Neuronal stem cell (in vitro differentiated cells): ENCODE measurements around the gene TMEM108.

Experiments
- DNase-seq: peaks from one replicate; pipeline ENCODE4 v3.0.0-alpha.2; 2013; ENCODE audit warnings: low spot score
- H2AFZ ChIP-seq: one replicate; pipeline ENCODE4 v1.6.1; 2013; ENCODE audit warnings: mild to moderate bottlenecking, low read length, inconsistent platforms
- H2AK5ac ChIP-seq: 2 replicates; pipeline ENCODE4 v1.6.1; 2013; ENCODE audit warnings: low read depth, mild to moderate bottlenecking, inconsistent platforms, low read length, moderate library complexity, mixed read lengths
- H2BK120ac ChIP-seq: 2 replicates; pipeline ENCODE4 v1.6.1; 2013; ENCODE audit warnings: low read depth, mild to moderate bottlenecking, inconsistent platforms, low read length, moderate library complexity, mixed read lengths
- H2BK12ac ChIP-seq: one replicate; pipeline ENCODE4 v1.6.1; 2013; ENCODE audit warnings: low read length, inconsistent platforms
- H2BK15ac ChIP-seq: 2 replicates; pipeline ENCODE4 v1.6.1; 2013; ENCODE audit warnings: mild to moderate bottlenecking, low read length, inconsistent platforms, mixed read lengths
- H2BK5ac ChIP-seq: one replicate; pipeline ENCODE4 v1.6.1; 2013; ENCODE audit warnings: inconsistent platforms, mild to moderate bottlenecking, low read length, moderate library complexity
- H3K14ac ChIP-seq: one replicate; pipeline ENCODE4 v1.6.1; 2013; ENCODE audit warnings: low read length, inconsistent platforms
- H3K18ac ChIP-seq: 2 replicates; pipeline ENCODE4 v1.6.1; 2013; ENCODE audit warnings: low read length, inconsistent platforms
- H3K23ac ChIP-seq: 2 replicates; pipeline ENCODE4 v1.6.1; 2013; ENCODE audit warnings: low read depth, mild to moderate bottlenecking, mixed read lengths, low read length, inconsistent platforms; ENCODE audit not compliant: poor library complexity
- H3K27ac ChIP-seq: replicated peaks from 3 replicates; pipeline ENCODE4 v1.5.1; 2013; ENCODE audit warnings: low read length, inconsistent platforms
- H3K27me3 ChIP-seq, 3 experiments: 2 replicates each; pipeline ENCODE4 v1.6.1; 2013; ENCODE audit warnings: low read length in 3 of 3, mild to moderate bottlenecking in 2 of 3, inconsistent platforms in 1 of 3, low read depth in 1 of 3, mixed read lengths in 1 of 3, moderate library complexity in 1 of 3; ENCODE audit not compliant: control insufficient read depth in 3 of 3, insufficient read depth in 3 of 3
- H3K36me3 ChIP-seq, 2 donors: replicated peaks in 1 of 2; 2 replicates each; pipeline ENCODE4 v1.6.1; 2013; ENCODE audit warnings: low read length in 2 of 2; ENCODE audit not compliant: control insufficient read depth in 2 of 2, insufficient read depth in 2 of 2
- H3K4ac ChIP-seq: 2 replicates; pipeline ENCODE4 v1.6.1; 2013; ENCODE audit warnings: inconsistent platforms, mild to moderate bottlenecking, low read length, moderate library complexity
- H3K4me1 ChIP-seq, 2 donors: 1 replicate in 1 of 2; 2 replicates in 1 of 2; pipeline ENCODE4 v1.6.1; 2013; ENCODE audit warnings: low read length in 2 of 2, low read depth in 1 of 2; ENCODE audit not compliant: control insufficient read depth in 2 of 2, insufficient read depth in 1 of 2
- H3K4me2 ChIP-seq: one replicate; pipeline ENCODE4 v1.6.1; 2013; ENCODE audit warnings: mild to moderate bottlenecking, low read length, inconsistent platforms; ENCODE audit not compliant: insufficient read depth, poor library complexity, severe bottlenecking
- H3K4me3 ChIP-seq, 2 donors: 2 replicates each; pipeline ENCODE4 v1.5.1; 2013; ENCODE audit warnings: low read length in 2 of 2, mild to moderate bottlenecking in 2 of 2, inconsistent platforms in 1 of 2, moderate library complexity in 1 of 2
- H3K79me1 ChIP-seq: one replicate; pipeline ENCODE4 v1.6.1; 2013; ENCODE audit warnings: low read depth, mild to moderate bottlenecking, inconsistent platforms, low read length, moderate library complexity
- H3K9ac ChIP-seq: one replicate; pipeline ENCODE4 v1.6.1; 2013; ENCODE audit warnings: mild to moderate bottlenecking, low read depth, low read length, inconsistent platforms; ENCODE audit not compliant: poor library complexity
- H3K9me3 ChIP-seq, 2 donors: replicated peaks in 1 of 2; 2 replicates each; pipeline versions ENCODE3 to v1.6.1; 2013; ENCODE audit warnings: low read length in 2 of 2, mild to moderate bottlenecking in 2 of 2, inconsistent platforms in 1 of 2, low read depth in 1 of 2, mixed read lengths in 1 of 2, moderate library complexity in 1 of 2; ENCODE audit not compliant: control insufficient read depth in 2 of 2, insufficient read depth in 1 of 2
- H4K8ac ChIP-seq: one replicate; pipeline ENCODE4 v1.6.1; 2013; ENCODE audit warnings: low read depth, mild to moderate bottlenecking, inconsistent platforms, low read length, moderate library complexity
- H4K91ac ChIP-seq: one replicate; pipeline ENCODE4 v1.6.1; 2013; ENCODE audit warnings: low read length, low read depth, mild to moderate bottlenecking, inconsistent platforms; ENCODE audit not compliant: poor library complexity
- WGBS, 2 donors: extraction: QIAGEN DNeasy Blood & Tissue Kit; methylation state at CpG; one replicate each; pipeline ENCODE4 v1.1.7; 2013; ENCODE audit warnings: missing lambda C conversion rate in 2 of 2, mixed read lengths in 1 of 2; ENCODE audit not compliant: insufficient read length in 2 of 2, insufficient replicate concordance in 1 of 2; ENCODE audit errors: extremely low coverage in 2 of 2; 5-methylcytosine and 5-hydroxymethylcytosine counted together

The TMEM108 gene

GRCh38 chr3:133270631-133271030 is 232.4 kb downstream of the TMEM108 start:
- H4K91ac ChIP-seq = no peak overlapping the region
- no peak overlapping the region for H3K4me2 ChIP-seq
- H3K18ac ChIP-seq = no peak overlapping the region
- DNase-seq = no peak
- no peak overlapping the region for H3K27ac ChIP-seq
- no peak overlapping the region for H2BK15ac ChIP-seq
- H3K9ac ChIP-seq = no peak overlapping the region
- no peaks in the 10 kb centered on the region for H3K27me3 ChIP-seq
- H3K9me3 ChIP-seq = no peaks in the 10 kb centered on the region
- no peaks in the 10 kb centered on the region for H3K36me3 ChIP-seq
- no peak overlapping the region for H2AK5ac ChIP-seq
- H2BK5ac ChIP-seq = no peak overlapping the region
- H3K4ac ChIP-seq = no peak overlapping the region
- no peak overlapping the region for H3K23ac ChIP-seq
- H4K8ac ChIP-seq = no peak overlapping the region
- no peak overlapping the region for H2BK120ac ChIP-seq
- H2BK12ac ChIP-seq = no peak overlapping the region
- H3K14ac ChIP-seq = no peak overlapping the region
- peaks cover 0 to 4% of the 10 kb centered on the region in 2 donors for H3K4me1 ChIP-seq
- H3K79me1 ChIP-seq = no peaks in the 10 kb centered on the region
- no peak overlapping the region for H3K4me3 ChIP-seq
- WGBS, 2 donors = no CpG with 5 or more reads among the region's 1 CpG
- no peak overlapping the region for H2AFZ ChIP-seq

GRCh38 chr3:133271042-133271441 is 232.9 kb downstream of the TMEM108 start:
- Histone ChIP-seq H3K27me3 (no peaks in the 10 kb centered on the region), H3K27ac (no peak overlapping the region), H3K14ac (no peak overlapping the region), H3K4me2 (no peak overlapping the region), H3K4ac (no peak overlapping the region), H4K91ac (no peak overlapping the region), H2AFZ (no peak overlapping the region), H3K23ac (no peak overlapping the region), H2AK5ac (no peak overlapping the region), H2BK5ac (no peak overlapping the region), H2BK12ac (no peak overlapping the region), H3K4me3 (no peak overlapping the region), H3K36me3 (no peaks in the 10 kb centered on the region), H3K9ac (no peak overlapping the region), H3K79me1 (no peaks in the 10 kb centered on the region), H3K4me1 (peaks cover 0 to 4% of the 10 kb centered on the region in 2 donors), H3K9me3 (no peaks in the 10 kb centered on the region), H3K18ac (no peak overlapping the region), H2BK120ac (no peak overlapping the region), H2BK15ac (no peak overlapping the region), H4K8ac (no peak overlapping the region)
- no CpG with 5 or more reads among the region's 3 CpGs for WGBS, 2 donors
- DNase-seq = no peak

- no peak overlapping the region for H2AK5ac ChIP-seq
- no peak for DNase-seq
- H3K4me1 ChIP-seq = peaks cover 0 to 4% of the 10 kb centered on the region in 2 donors
- H3K18ac ChIP-seq = no peak overlapping the region
- WGBS, 2 donors = no CpG with 5 or more reads among the region's 4 CpGs
- no peak overlapping the region for H2BK12ac ChIP-seq
- H2BK120ac ChIP-seq = no peak overlapping the region
- H4K91ac ChIP-seq = no peak overlapping the region
- H4K8ac ChIP-seq = no peak overlapping the region
- H2BK15ac ChIP-seq = no peak overlapping the region
- no peak overlapping the region for H2AFZ ChIP-seq
- no peak overlapping the region for H3K23ac ChIP-seq
- no peak overlapping the region for H3K14ac ChIP-seq
- no peak overlapping the region for H3K27ac ChIP-seq
- no peak overlapping the region for H2BK5ac ChIP-seq
- no peak overlapping the region for H3K4me2 ChIP-seq
- H3K9me3 ChIP-seq = no peaks in the 10 kb centered on the region
- no peak overlapping the region for H3K4ac ChIP-seq
- no peak overlapping the region for H3K4me3 ChIP-seq
- H3K36me3 ChIP-seq = no peaks in the 10 kb centered on the region
- H3K27me3 ChIP-seq = no peaks in the 10 kb centered on the region
- no peaks in the 10 kb centered on the region for H3K79me1 ChIP-seq
- no peak overlapping the region for H3K9ac ChIP-seq
Measured at GRCh38 chr3:133271539-133271938, 233.3 kb downstream of the TMEM108 start.

- no peak for DNase-seq
- H2BK12ac ChIP-seq = no peak overlapping the region
Measured at GRCh38 chr3:133273346-133273745, 235.2 kb downstream of the TMEM108 start.

More at GRCh38 chr3:133273346-133273745, 235.2 kb downstream of the TMEM108 start:
- Histone ChIP-seq H2AK5ac (no peak overlapping the region), H3K36me3 (no peaks in the 10 kb centered on the region), H2BK120ac (no peak overlapping the region), H3K14ac (no peak overlapping the region), H3K9me3 (no peaks in the 10 kb centered on the region), H4K8ac (no peak overlapping the region), H3K23ac (no peak overlapping the region), H3K4me2 (no peak overlapping the region), H3K4ac (no peak overlapping the region), H3K4me3 (no peak overlapping the region), H3K27ac (no peak overlapping the region), H3K9ac (no peak overlapping the region), H2BK5ac (no peak overlapping the region), H2BK15ac (no peak overlapping the region), H3K18ac (no peak overlapping the region), H3K79me1 (no peaks in the 10 kb centered on the region), H4K91ac (no peak overlapping the region), H3K27me3 (no peaks in the 10 kb centered on the region), H2AFZ (no peak overlapping the region), H3K4me1 (peaks cover 0 to 6% of the 10 kb centered on the region in 2 donors)
- WGBS, 2 donors = 100% methylated on average over 1 of the region's 2 CpGs; no CpG with 5 or more reads in 1 of the 2 donors
